T-cell (primary cell): ENCODE data around the gene NANOGP8. TPM values are rescaled to one million over a fixed set of nuclear protein-coding genes. Genes with fewer than 3 reads are reported as not detected.
"Not testable (repeated sequence)": the region's sequence is repeated elsewhere in the genome, so short reads cannot be mapped to it uniquely, and the experiment has no call there.

Source experiments
- ATAC-seq, 4 experiments: fragments of 200-7000 bp in 3 of 4; fragments of 150-1000 bp in 1 of 4; cut with Tn5 transposase; replicated peaks in 1 of 4; 1 replicate in 3 of 4; 2 replicates in 1 of 4; pipeline ENCODE4 v1.10.0; 2021; ENCODE audit warnings: moderate library complexity in 3 of 4, mild to moderate bottlenecking in 2 of 4, moderate number of reproducible peaks in 1 of 4
- CTCF ChIA-PET, 2 donors: fragments of 300-600 bp; sonication (Branson Sonifier 250); formaldehyde crosslinking; loops; one replicate each; lab custom pipeline; 2022; ENCODE audit warnings: antibody characterized with exemption in 2 of 2; lab: Charles Lee
- POLR2A ChIA-PET, 2 donors: fragments of 300-600 bp; sonication (Branson Sonifier 250); formaldehyde crosslinking; loops; one replicate each; lab custom pipeline; 2022; ENCODE audit warnings: antibody characterized with exemption in 2 of 2; lab: Charles Lee
- DNase-seq, 35 experiments: peaks; one replicate each; pipeline versions ENCODE4 v3.0.0 to v3.0.0-alpha.2; 2013 to 2023
- H3K27ac ChIP-seq: one replicate; pipeline ENCODE4 v1.5.1; 2013; ENCODE audit warnings: low read length
- H3K27me3 ChIP-seq, 2 experiments: replicated peaks in 1 of 2; 1 replicate in 1 of 2; 2 replicates in 1 of 2; pipeline versions ENCODE4 v1.6.1 to v1.7.0; 2013; ENCODE audit warnings: low read length in 1 of 2, mixed read lengths in 1 of 2; ENCODE audit not compliant: control insufficient read depth in 2 of 2, insufficient read depth in 2 of 2; ENCODE audit errors: extremely low read depth in 1 of 2
- H3K36me3 ChIP-seq, 2 donors: 1 replicate in 1 of 2; 2 replicates in 1 of 2; pipeline versions ENCODE4 v1.6.1 to v1.7.0; 2013; ENCODE audit warnings: low read length in 1 of 2; ENCODE audit not compliant: control insufficient read depth in 2 of 2, insufficient read depth in 1 of 2; ENCODE audit errors: extremely low read depth in 1 of 2
- H3K4me1 ChIP-seq, 2 experiments: 1 replicate in 1 of 2; 2 replicates in 1 of 2; pipeline versions ENCODE4 v1.6.1 to v1.7.0; 2013; ENCODE audit warnings: low read length in 2 of 2, mixed read lengths in 1 of 2; ENCODE audit not compliant: insufficient read depth in 2 of 2, control insufficient read depth in 1 of 2; ENCODE audit errors: extremely low read depth in 1 of 2
- H3K4me3 ChIP-seq, 2 donors: 1 replicate in 1 of 2; 2 replicates in 1 of 2; pipeline versions ENCODE4 v1.5.1 to v1.7.0; 2013; ENCODE audit warnings: mild to moderate bottlenecking in 2 of 2, low read length in 1 of 2, moderate library complexity in 1 of 2; ENCODE audit not compliant: control insufficient read depth in 1 of 2; ENCODE audit errors: extremely low read depth in 1 of 2
- H3K9me3 ChIP-seq: 2 replicates; pipeline ENCODE4 v1.7.0; 2013
- H3K27ac Mint-ChIP-seq, 2 donors: one replicate each; pipeline ENCODE4 v1.8.0; 2020 to 2021; ENCODE audit warnings: mild to moderate bottlenecking in 2 of 2, mixed read lengths in 2 of 2
- H3K27me3 Mint-ChIP-seq, 2 donors: one replicate each; pipeline ENCODE4 v1.8.0; 2021 to 2022; ENCODE audit warnings: mixed read lengths in 2 of 2
- H3K36me3 Mint-ChIP-seq: one replicate; pipeline ENCODE4 v1.8.0; 2021; ENCODE audit warnings: mixed read lengths
- H3K4me1 Mint-ChIP-seq, 3 donors: one replicate each; pipeline ENCODE4 v1.8.0; 2020 to 2022; ENCODE audit warnings: mixed read lengths in 3 of 3, mild to moderate bottlenecking in 1 of 3
- H3K4me3 Mint-ChIP-seq, 3 donors: one replicate each; pipeline ENCODE4 v1.8.0; 2020 to 2022; ENCODE audit warnings: mild to moderate bottlenecking in 3 of 3, mixed read lengths in 3 of 3, moderate library complexity in 3 of 3
- H3K9me3 Mint-ChIP-seq, 3 donors: one replicate each; pipeline ENCODE4 v1.8.0; 2020 to 2022; ENCODE audit warnings: mixed read lengths in 3 of 3
- WGBS: methylation state at CpG from one replicate; pipeline ENCODE4 v1.1.5; 2013; ENCODE audit warnings: missing lambda C conversion rate; ENCODE audit not compliant: insufficient coverage; 5-methylcytosine and 5-hydroxymethylcytosine counted together
- total RNA-seq, 35 experiments: library from RNA in 6 of 35; stranded (reverse) in 6 of 35; fragments of 120-200 nt in 1 of 35; gene quantifications; one replicate each; pipeline versions ENCODE4 v1.2.1 to v1.2.4 and lab custom pipeline; 2013 to 2026

Gene NANOGP8
- total RNA-seq, 5 donors from 2014 or later (not counting 1 experiment from before 2014, with no cell fraction given): 0.50 TPM; not detected in 4

DNA sequence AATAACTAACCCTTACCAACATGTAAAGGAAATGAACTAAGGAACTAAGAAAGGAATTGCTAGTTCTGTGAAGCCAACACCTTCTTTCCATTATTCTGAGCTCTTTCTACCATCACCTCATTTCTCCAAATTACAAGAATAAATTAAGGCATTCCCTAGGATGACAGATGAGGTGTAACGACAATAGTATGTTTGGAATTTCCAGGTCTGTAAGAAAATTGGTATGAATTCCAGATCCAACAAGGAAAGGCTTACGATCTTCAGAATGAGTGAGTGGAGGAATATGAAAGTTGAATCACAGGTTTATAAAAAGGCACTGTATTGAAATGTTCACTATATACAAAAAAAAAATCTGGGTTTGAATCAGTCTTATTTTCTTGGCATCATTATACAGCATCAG is 4.5 kb upstream of the NANOGP8 start:
- ATAC-seq (no peak), DNase-seq (no peak)
- peaks cover 0 to 2% of the 10 kb centered on the region in 2 experiments for H3K27me3 ChIP-seq
- Mint-ChIP-seq H3K4me3 (no peak overlapping the region), H3K27me3 (peaks cover 0 to 2% of the 10 kb centered on the region in 2 donors), H3K36me3 (no peaks in the 10 kb centered on the region), H3K9me3 (peaks cover 0 to 3% (median 0%) of the 10 kb centered on the region in 3 donors), H3K27ac (no peak overlapping the region), H3K4me1 (no peaks in the 10 kb centered on the region)
- POLR2A ChIA-PET: no interaction called here
- H3K4me1 ChIP-seq: no peaks in the 10 kb centered on the region
- no CpG with 5 or more reads among the region's 2 CpGs for WGBS
- CTCF ChIA-PET: no interaction called here
- H3K27ac ChIP-seq: no peak overlapping the region
- H3K36me3 ChIP-seq: no peaks in the 10 kb centered on the region
- H3K9me3 ChIP-seq: no peaks in the 10 kb centered on the region
- H3K4me3 ChIP-seq: no peak overlapping the region

DNA sequence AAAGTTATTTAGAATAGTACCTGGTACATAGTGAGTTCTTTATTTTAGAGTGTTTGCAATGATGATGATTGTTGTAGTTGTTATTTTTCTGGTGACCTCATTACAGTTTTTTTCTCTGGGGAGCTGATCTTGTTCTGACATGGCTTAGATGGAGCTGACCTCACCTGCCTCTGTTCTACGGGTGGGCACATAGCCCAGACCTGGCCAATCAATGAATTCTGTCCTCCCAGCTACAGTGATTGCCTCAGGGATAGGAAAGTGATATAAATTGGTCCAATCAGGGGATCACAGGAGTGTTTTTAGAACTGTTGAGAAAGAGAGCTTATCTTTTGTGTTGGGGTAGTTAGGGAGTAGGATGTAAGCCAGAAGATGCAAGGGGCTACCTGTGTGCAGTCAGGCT is 3.2 kb upstream of the NANOGP8 start:
- ChIA-PET POLR2A (no interaction called here), CTCF (no interaction called here)
- H3K27ac ChIP-seq: no peak overlapping the region
- peaks cover 0 to 3% (median 0%) of the 10 kb centered on the region in 3 donors for H3K9me3 Mint-ChIP-seq
- H3K4me3 ChIP-seq: no peak overlapping the region
- no peak overlapping the region for H3K27ac Mint-ChIP-seq
- no peak overlapping the region for H3K4me3 Mint-ChIP-seq
- no peaks in the 10 kb centered on the region for H3K4me1 Mint-ChIP-seq
- H3K27me3 ChIP-seq: peaks cover 0 to 2% of the 10 kb centered on the region in 2 experiments
- no peaks in the 10 kb centered on the region for H3K4me1 ChIP-seq
- no peaks in the 10 kb centered on the region for H3K36me3 ChIP-seq
- peaks cover 0 to 2% of the 10 kb centered on the region in 2 donors for H3K27me3 Mint-ChIP-seq
- ATAC-seq: no peak
- no peaks in the 10 kb centered on the region for H3K9me3 ChIP-seq
- WGBS: no CpG with 5 or more reads among the region's 1 CpG
- H3K36me3 Mint-ChIP-seq: no peaks in the 10 kb centered on the region
- DNase-seq: no peak

DNA sequence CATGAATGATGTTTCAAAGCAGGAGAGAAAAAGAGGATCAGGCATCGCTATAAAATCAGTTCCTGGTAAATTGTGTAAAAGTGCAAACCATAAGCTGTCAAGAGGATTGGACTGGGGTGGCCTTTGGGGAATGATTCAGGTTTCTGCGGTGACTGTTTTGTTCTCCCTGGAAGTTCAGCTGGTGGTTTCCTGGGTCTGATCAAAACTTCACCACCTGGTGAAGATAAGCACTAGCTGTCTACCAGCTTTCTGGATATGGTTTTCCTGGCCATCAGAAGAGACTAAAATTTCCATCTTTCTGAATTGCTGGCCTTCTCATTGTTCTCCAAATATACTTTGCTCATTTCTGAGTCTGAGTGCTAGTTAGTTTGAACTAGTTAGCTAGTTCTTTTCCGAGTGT is 2.7 kb upstream of the NANOGP8 start:
- WGBS: 87% methylated on average over 3 of the region's 3 CpGs
- POLR2A ChIA-PET: no interaction called here
- H3K27ac ChIP-seq: no peak overlapping the region
- Mint-ChIP-seq H3K36me3 (no peaks in the 10 kb centered on the region), H3K4me1 (no peaks in the 10 kb centered on the region), H3K27me3 (peaks cover 0 to 2% of the 10 kb centered on the region in 2 donors), H3K27ac (no peak overlapping the region), H3K9me3 (peaks cover 0 to 3% (median 0%) of the 10 kb centered on the region in 3 donors), H3K4me3 (no peak overlapping the region)
- DNase-seq: no peak
- H3K4me1 ChIP-seq: no peaks in the 10 kb centered on the region
- no peak for ATAC-seq
- no peak overlapping the region for H3K4me3 ChIP-seq
- H3K9me3 ChIP-seq: no peaks in the 10 kb centered on the region
- CTCF ChIA-PET: no interaction called here
- H3K27me3 ChIP-seq: peaks cover 0 to 2% of the 10 kb centered on the region in 2 experiments
- H3K36me3 ChIP-seq: no peaks in the 10 kb centered on the region

DNA sequence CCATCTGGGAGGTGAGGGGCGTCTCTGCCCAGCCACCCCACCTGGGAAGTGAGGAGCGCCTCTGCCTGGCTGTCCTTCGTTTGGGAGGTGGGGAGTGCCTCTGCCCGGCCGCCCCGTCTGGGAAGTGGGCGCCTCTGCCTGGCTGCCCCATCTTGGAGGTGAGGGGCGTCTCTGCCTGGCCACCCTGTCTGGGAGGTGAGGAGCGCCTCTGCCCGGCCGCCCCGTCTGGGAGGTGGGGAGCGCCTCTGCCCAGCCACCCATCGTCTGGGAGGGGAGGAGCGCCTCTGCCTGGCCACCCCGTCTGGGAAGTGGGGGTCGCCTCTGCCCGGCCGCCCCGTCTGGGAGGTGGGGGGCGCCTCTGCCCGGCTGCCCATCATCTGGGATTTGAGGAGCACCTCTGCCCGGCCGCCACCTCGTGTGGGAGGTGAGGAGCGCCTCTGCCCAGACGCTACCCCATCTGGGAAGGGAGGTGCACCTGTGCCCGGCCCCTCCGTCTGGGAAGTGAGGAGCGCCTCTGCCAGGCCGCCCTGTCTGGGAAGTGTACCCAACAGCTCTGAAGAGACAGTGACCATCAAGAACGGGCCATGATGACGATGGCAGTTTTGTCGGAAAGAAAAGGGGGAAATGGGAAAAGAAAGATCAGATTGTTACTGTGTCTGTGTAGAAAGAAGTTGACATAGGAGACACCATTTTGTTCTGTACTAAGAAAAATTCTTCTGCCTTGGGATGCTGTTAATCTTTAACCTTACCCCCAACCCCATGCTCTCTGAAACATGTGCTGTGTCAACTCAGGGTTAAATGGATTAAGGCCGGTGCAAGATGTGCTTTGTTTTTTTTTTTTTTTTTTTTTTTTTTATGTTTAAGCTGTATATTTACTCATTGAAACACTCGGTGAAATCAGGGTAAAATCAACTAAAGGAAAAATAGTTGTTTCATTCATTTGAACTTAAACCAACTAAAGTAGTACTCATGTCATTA is 2.4 kb downstream of the NANOGP8 start:
- WGBS: 92% methylated on average over 19 of the region's 36 CpGs
- H3K27me3 Mint-ChIP-seq, H3K4me3 Mint-ChIP-seq, CTCF ChIA-PET, H3K4me3 ChIP-seq, H3K27ac Mint-ChIP-seq, H3K36me3 Mint-ChIP-seq, H3K27me3 ChIP-seq, H3K4me1 ChIP-seq, H3K4me1 Mint-ChIP-seq, ATAC-seq, DNase-seq, H3K9me3 Mint-ChIP-seq, H3K9me3 ChIP-seq, H3K36me3 ChIP-seq, H3K27ac ChIP-seq: not testable (repeated sequence)
- POLR2A ChIA-PET: interaction anchor here in 1 of 2 donors (0.6 kb wide), 1 partner anchor 1789 kb away, joined by 5 read pairs; no protein-coding TSS in a partner anchor

DNA sequence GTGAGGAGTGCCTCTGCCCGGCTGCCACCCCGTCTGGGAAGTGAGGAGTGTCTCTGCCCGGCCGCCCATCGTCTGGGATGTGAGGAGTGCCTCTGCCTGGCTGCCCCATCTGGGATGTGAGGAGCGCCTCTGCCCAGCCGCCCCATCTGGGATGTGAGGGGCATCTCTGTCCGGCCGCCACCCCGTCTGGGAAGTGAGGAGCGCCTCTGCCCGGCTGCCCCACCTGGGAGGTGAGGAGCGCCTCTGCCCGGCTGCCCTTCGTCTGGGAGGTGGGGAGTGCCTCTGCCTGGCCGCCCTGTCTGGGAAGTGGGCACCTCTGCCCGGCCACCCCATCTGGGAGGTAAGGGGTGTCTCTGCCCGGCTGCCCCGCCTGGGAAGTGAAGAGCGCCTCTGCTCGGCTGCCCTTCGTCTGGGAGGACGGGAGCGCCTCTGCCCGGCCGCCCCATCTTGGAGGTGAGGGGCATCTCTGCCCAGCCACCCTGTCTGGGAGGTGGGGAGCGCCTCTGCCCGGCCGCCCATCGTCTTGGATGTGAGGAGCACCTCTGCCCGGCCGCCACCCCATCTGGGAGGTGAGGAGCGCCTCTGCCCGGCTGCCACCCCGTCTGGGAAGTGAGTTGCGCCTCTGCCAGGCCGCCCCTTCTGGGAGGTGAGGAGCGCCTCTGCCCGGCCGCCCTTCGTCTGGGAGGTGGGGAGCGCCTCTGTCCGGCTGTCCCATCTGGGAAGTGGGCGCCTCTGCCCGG is 3.3 kb downstream of the NANOGP8 start:
- ATAC-seq: not testable (repeated sequence)
- WGBS: 91% methylated on average over 31 of the region's 45 CpGs

DNA sequence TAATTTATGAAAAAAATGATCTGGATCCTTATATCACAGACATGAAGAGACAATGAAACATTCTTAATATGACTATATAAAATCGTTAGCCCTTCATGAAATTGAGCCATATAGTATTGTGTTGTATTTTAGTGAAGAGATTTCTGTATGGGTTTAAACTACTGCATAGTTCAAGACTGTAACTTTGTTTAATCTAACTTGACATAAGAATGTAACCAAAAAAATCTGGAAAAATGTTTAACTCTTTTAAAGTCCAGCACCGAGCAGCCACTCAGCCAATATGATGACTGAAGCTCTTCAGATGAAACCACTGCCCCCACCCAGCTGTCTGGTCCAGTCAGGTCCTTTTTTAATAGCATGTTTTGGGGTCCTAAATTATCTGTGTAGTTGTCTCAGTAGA is 4.9 kb downstream of the NANOGP8 start:
- Histone ChIP-seq H3K4me3 (no peak overlapping the region), H3K27me3 (peaks cover 0 to 3% of the 10 kb centered on the region in 2 experiments), H3K27ac (no peak overlapping the region), H3K9me3 (no peaks in the 10 kb centered on the region), H3K4me1 (no peaks in the 10 kb centered on the region), H3K36me3 (no peaks in the 10 kb centered on the region)
- no peaks in the 10 kb centered on the region for H3K4me1 Mint-ChIP-seq
- WGBS: no CpG with 5 or more reads among the region's 2 CpGs
- POLR2A ChIA-PET: no interaction called here
- H3K27me3 Mint-ChIP-seq: peaks cover 2 to 17% of the 10 kb centered on the region in 2 donors
- DNase-seq (no peak), ATAC-seq (no peak)
- no peak overlapping the region for H3K27ac Mint-ChIP-seq
- H3K9me3 Mint-ChIP-seq: no peaks in the 10 kb centered on the region
- CTCF ChIA-PET: no interaction called here
- no peak overlapping the region for H3K4me3 Mint-ChIP-seq
- no peaks in the 10 kb centered on the region for H3K36me3 Mint-ChIP-seq

More for the DNA sequence above, 3.3 kb downstream of the NANOGP8 start:
- H3K36me3 Mint-ChIP-seq, H3K4me1 ChIP-seq, DNase-seq, CTCF ChIA-PET, H3K27me3 ChIP-seq, H3K36me3 ChIP-seq, H3K4me3 Mint-ChIP-seq, H3K4me1 Mint-ChIP-seq, H3K27me3 Mint-ChIP-seq, H3K27ac ChIP-seq, H3K27ac Mint-ChIP-seq, POLR2A ChIA-PET, H3K4me3 ChIP-seq, H3K9me3 ChIP-seq, H3K9me3 Mint-ChIP-seq: not testable (repeated sequence)
